HG03565 (cell line): ENCODE measurements around the gene IFT22.
"Not testable (repeated sequence)": the region's sequence is repeated elsewhere in the genome, so short reads cannot be mapped to it uniquely, and the experiment has no call there.

Experiments used
- ATAC-seq: cut with Tn5 transposase; IDR thresholded peaks from one replicate; pipeline ENCODE4 v1.9.1; 2021; ENCODE audit warnings: mild to moderate bottlenecking, moderate library complexity; ENCODE audit not compliant: unreplicated experiment

The IFT22 gene

GRCh38 chr7:101280912-101281311, 40.7 kb downstream of the IFT22 start:
- ATAC-seq: not testable (repeated sequence)

DNA sequence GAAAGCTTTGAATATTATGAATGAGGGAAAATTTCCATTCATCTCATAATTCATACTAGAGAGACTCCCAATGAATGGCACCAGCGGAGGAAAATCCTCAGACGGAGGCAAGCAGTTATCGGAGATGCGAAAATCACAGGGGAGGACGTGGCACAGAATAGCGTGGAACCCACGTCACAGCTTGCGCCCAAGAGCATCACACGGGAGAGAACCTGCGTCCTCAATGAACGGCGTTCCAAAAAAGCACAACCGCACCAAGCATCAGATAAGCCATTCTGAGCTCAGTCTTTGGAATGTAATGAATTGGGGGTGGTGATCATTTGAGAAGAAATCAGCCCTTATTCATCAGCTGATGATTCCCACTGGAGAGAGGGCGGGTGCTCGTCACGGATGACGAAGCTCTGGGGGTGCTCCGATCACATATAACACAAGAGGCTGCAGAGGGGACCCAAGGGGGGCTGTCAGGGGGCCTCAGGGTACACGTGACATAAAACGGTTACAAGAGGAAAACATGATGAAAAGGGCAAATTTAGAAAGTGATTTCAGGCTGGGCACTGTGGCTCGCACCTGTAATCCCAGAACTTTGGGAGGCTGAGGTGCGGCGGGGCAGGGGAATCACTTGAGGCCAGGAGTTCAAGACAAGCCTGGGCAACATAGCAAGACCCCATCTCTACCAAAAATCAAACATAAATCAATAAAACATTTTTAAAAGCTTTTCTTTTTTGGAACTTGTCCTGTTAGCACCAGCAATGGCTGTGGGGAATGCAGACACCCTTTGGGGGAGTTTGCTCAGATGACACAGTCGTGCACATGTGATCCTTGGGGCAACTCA, 42.9 kb downstream of the IFT22 start:
- ATAC-seq: no peak

DNA sequence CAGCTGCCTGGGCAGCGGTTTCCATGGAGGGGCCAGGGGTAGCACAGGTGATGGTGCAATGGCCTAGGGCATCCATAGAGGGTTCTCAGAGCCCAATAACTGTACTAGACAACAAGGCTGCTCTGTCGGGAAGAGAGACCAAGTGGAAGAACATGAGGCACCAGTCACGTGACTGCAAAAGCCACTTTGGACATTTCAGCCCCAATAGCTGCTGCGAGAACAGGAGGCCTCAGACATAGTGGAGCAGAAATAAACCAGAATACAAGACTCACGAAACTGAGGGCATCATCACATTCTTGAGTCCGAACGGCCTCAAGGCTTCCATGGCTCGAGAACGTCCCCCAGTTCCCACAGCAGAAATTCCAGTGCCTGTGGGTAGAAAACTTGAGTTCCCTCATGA, 44.5 kb downstream of the IFT22 start:
- ATAC-seq: no peak

- ATAC-seq: no peak
Observed at GRCh38 chr7:101273206-101273605, 48.4 kb downstream of the IFT22 start.

GRCh38 chr7:101271021-101271420, 50.6 kb downstream of the IFT22 start:
- ATAC-seq: no peak

DNA sequence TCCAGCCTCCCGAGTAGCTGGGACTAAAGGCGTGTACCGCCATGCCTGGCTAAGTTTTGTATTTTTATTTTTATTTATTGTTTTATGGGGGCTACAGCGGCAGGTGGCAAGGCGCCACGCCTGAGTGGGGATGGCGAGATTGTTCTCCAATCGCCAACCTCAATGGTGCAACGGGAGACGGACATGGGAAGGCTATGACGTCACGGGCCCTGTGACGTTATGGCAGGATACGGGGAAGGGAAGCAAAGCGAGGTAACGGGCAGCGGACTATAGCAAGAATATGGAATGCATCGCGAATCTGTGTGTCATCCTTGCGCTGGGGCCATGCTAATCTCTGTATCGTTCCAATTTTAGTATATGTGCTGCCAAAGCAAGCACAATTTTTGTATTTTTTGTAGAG, 51.9 kb downstream of the IFT22 start:
- ATAC-seq: no peak

DNA sequence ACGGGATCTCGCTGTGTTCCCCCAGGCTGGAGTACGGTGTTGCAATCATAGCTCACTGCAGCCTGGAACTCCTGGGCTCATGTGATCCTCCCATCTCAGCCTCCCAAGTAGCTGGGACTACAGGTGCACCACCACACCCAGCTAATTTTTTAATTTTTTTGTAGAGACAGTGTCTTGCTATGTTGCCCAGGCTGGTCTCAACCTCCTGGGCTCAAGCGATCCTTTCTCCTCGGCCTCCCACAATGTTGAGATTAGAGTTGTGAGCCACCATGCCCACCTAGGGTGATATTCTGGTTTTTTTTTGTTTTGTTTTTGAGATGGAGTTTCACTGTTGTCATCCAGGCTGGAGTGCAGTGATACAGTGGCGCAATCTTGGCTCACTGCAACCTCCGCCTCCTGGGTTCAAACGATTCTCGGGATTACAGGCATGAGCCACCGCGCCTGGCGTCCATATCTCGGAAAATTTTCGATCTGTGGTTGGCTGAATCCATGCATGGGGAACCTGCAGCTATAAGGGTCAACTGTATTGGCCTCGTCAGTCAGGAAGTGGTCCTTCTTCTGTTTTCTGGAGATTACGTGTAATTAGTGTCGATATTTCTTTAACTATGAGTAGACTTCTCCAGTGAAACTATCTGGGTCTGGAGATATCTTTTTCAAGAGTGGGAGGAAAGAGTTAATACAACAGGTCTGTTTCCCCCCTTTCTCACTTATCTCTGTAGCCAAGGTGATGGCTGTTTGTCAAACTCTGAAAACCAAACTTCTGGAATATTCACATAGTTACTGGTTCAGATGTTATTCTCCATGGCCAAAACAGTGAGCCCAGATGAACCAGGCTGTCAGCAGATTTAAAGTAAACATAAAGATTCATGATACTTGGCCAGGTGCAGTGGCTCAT, 55.7 kb downstream of the IFT22 start:
- no peak for ATAC-seq

DNA sequence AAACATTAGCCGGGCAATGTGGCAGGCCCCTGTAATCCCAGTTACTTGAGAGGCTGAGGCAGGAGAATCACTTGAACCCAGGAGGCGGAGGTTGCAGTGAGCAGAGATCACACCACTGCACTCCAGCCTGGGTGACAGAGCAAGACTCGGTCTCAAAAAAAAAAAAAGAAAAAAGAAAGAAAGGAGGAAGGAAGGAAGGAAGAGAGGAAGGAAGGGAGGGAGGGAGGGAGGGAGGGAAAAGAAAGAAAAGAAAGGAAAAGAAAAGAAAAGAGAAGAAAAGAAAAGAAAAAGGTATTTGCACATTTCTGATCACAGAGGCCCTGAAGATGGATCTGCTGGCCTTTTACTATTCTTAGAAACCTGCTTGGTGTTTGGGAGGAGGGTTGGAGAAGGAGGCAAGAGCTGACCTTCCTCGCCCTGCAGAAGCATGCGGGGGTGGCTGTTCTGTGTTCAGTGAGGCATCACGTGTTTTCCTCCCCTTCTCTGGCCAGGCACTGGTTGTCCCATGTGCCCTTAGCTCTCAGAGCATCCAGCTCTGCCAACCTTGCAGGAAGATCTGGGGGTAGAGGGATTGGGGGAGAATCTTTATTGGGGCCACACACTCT, 57.4 kb downstream of the IFT22 start:
- ATAC-seq: not testable (repeated sequence)
